NCI-H510A (cell line): ENCODE data around the gene ZFP91.

Source experiments
- DNase-seq: peaks from one replicate; lab custom pipeline; 2025; lab: John Stamatoyannopoulos, UW

Gene ZFP91

DNA sequence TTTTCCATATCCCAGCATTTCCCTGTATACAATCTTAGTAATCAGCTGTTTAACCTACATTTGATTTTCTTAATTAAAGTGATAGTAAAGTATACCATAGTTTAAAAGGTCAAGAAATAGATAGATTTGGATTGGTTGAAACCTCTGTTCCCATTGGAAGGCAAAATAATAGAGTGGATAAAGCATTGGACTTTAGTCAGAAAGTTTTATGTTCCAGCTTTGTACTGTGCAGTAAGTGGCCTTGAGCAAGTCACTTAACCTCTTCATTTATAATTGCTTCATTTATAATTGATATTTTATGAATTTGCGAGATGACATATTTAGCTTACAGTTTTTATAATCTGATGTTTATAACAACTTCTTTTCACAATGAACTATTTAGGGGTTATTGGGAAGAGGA is 3.6 kb downstream of the ZFP91 start:
- no peak for DNase-seq

- no peak for DNase-seq
Observed at GRCh38 chr11:58586998-58587397, 8.1 kb downstream of the ZFP91 start.

DNA sequence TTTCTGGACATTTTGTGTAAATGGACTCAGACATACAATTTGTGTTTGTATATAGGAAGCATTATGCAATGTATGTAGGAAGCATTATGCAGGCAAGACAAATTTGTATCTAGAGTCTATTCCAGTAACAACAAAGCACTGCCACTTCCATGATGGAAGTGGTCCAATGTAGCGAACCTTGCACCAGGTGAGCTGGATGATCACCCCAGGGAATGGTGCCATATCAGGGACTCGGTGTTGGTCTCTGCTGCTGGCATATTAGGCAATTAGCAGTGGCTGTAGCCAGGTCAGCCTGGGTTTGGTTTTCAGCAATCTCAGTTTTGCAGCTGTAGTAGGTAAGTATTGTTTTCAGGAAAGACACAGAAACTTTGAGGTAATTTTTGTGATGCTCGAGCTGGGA is 12.8 kb downstream of the ZFP91 start:
- no peak for DNase-seq

- peak; percentile 83 for DNase-seq
Observed at GRCh38 chr11:58592760-58593472, 14.1 kb downstream of the ZFP91 start.

- no peak for DNase-seq
Observed at GRCh38 chr11:58594826-58595225, 16.0 kb downstream of the ZFP91 start.

- DNase-seq: no peak
Observed at GRCh38 chr11:58596621-58597020, 17.8 kb downstream of the ZFP91 start.

DNA sequence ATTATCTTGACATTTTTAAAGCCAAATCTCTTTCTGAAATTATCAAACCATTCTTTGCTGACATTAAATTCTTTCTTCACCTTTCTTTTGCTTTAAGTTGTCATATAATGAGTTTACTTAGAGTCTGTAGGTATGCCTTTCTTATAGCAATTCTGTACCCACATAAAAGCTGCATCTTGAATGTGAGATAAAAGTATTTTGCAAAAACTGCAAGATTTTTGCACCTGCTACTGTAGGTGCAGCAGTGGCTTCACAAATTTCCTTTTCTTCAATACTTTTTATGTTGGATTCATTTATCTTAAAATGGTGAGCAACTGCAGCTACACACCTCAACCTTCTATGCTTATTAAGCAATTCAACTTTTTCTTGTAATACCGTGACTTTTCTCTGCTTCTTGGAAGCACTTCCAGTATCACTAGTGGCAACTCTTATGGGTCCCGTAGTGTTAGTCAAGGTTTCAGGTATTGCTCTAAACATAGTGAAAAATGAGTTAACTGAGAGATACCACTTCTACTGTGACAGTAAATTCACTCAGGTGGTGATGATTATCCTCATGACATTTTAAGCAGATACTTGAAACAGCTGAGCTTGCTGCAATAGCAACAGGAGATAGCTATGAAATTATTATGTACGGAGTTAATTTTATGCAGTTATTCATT is 18.8 kb downstream of the ZFP91 start:
- DNase-seq: no peak

DNA sequence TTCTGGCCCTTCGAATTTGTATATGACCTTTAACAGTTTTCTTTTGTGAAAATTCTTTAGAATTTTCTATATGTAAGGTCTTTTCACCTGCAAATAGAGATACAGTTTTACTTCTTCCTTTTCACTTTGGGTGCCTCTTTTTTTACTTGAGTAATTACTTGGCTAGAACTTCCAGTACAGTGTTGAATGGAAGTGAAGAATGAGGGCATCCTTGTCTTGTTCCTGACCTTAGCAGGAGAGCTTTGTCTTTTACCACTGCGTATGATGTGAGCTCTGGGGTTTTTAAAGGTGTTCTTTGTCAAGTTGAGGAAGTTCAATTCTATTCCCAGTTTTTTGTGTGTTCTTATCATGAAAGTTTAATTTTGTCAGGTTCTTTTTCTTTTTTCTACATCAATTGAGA is 21.6 kb downstream of the ZFP91 start:
- DNase-seq: no peak

- DNase-seq: no peak
Observed at GRCh38 chr11:58606930-58607714, 28.3 kb downstream of the ZFP91 start.

DNA sequence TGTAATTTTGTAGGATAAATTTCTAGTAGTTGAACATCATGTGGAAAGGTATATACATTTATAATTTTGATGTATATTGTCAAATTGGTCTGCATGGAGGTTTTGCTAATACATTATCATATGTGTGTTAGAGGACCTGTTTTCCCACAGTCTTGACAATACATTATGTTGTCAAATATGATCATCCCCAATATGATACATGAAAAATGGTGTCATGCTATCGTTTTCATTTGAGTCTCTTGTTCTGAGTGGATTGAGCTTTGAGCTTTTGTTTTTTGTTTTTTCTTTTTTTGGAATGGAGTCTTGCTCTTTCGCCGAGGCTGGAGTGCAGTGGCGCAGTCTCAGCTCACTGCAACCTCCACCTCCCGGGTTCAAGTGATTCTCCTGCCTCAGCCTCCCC is 29.5 kb downstream of the ZFP91 start:
- DNase-seq: no peak

DNA sequence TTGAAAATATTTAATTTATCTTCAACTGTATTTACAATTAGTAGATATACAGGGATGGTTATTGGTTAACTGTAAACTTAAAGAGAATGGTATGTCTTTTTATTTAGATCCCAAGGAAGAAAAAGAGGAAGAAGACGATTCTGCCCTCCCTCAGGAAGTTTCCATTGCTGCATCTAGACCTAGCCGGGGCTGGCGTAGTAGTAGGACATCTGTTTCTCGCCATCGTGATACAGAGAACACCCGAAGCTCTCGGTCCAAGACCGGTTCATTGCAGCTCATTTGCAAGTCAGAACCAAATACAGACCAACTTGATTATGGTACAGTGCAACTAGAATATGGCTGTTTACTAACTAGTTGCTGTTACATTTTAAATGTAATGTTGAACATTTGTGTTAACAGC is 30.9 kb downstream of the ZFP91 start:
- DNase-seq: no peak

DNA sequence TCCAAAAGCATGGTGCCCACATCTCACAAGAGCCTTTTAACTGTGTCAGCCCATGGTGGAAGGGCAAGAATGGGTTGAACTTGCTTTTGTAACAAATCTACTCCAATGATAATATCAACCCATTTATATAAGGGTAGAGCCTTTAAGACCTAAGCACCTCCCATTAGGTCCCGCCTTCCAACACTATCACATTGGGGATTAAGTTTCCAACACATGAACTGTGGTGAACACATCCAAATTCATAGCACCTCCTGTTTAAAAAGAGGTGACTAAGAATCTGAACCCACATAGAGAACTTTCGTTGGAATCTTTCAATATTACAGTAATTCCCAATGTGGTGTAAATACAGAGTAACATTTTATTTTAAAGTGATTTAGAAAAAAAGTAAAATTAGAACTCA is 34.4 kb downstream of the ZFP91 start:
- no peak for DNase-seq

GRCh38 chr11:58615559-58615958 is 36.7 kb downstream of the ZFP91 start:
- DNase-seq: no peak

- no peak for DNase-seq
Observed at GRCh38 chr11:58616594-58616993, 37.7 kb downstream of the ZFP91 start.

DNA sequence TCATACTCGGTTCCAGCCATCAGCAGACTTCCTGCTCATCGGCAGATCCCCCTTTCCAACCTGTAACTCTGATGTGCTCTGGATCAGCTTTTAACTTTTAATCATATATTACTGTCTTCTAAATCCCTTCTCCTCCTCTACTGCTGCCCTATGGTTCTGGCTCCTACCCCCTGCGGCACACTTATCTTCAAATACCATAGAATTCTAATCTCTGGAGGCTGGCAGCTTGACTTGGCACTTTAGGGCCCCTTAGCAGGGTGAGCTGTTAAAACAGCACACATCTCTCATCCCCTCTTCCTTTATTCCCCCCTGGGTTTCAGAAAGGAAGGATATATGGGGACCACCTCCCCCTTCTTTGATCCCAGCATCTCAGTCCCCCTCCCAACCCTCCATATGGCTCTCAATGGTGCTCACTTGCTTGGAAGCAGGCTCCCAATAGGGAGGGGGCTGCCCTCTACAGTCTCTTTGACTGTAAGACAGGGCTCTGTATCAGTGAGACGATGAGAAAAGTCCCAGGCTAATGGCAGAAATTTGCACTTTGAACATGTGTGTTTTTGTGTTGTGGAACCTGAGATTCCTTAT is 39.2 kb downstream of the ZFP91 start:
- no peak for DNase-seq

DNA sequence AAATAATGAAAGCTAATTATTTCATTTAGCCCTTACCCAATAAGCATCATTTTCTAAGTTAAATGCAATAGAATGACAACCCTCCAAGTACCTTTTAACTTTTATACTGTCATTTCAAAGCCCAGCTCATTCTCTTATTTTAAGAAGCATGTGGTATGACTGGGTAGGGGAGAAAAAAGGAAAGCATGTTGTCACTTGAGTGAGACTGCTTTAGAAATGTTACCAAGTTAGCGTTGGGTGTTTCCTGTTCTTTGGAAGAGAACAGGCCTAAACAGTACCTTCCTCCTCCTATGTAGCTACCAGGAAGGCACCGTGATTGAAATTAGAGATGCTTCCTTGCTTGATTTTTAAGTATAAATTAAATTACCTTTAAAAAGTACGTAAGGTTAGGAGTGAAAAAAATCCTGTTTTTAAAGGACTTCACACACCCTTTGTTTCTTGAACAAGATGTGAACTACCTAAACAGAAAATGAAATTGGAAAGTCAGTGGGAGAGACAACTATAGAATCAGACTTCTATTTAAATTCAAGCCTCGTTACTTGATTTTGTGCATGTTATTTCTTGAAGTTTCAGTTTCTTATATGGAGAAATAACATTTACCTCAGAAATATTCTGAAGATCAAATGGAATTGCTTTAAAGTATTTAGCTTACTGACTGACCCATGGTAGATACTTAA is 42.9 kb downstream of the ZFP91 start:
- DNase-seq: no peak

GRCh38 chr11:58622344-58622743 is 43.5 kb downstream of the ZFP91 start, which contains the start of gene CNTF:
TSS of gene CNTF (plus strand) at chr11:58622665. CDS start at chr11:58622753, 88 bp downstream.
- no peak for DNase-seq

DNA sequence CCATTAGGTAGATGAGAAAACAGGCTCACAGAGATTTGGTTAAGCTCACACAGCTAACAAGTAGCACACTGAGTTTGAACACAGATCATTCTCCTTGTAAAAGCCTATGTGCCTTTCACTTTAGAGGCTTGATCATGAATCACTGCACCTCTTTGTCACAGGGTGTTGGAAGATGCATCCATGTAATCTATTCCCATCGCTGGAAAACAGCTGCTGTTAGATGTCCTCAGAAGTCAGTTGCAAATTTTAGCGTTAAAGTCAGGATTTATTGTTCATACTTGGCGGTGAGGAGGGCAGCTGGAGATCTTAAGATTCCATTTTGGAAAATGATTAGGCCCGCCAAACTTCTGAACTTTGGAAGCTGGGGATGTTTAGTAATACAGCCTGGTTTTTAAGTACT is 46.2 kb downstream of the ZFP91 start:
- no peak for DNase-seq

- DNase-seq: no peak
Observed at GRCh38 chr11:58625826-58626460, 47.1 kb downstream of the ZFP91 start.

- no peak for DNase-seq
Observed at GRCh38 chr11:58626934-58627483, 48.1 kb downstream of the ZFP91 start.

DNA sequence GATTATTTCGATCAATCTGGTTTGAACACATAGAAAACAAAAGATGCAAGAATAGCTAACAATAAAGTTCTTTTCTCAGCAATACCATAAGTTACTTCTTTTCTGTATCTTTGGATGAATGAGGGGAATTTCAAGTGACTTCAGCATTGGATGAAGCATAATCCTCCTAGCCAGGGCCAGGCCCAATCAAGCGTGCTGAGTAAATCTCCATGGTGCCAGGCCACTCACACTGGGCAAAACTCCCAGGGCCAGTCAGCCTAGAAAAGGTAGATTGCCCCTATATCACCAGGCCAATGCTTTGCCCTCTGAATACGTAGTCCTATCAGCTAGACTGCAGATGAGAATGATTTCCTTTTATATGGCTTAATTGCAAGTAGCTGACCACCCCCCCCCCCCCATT is 49.6 kb downstream of the ZFP91 start:
- no peak for DNase-seq
